Right ventricle myocardium superior (tissue), 1 donor: Measurements from ENCODE around the gene GP2. TPM values are rescaled to one million over a fixed set of nuclear protein-coding genes. Genes with fewer than 3 reads are reported as not detected.

ENCODE experiments used
- ATAC-seq: fragments of 200-7000 bp; cut with Tn5 transposase; one replicate; pipeline ENCODE4 v1.9.1; 2020; ENCODE audit warnings: mild to moderate bottlenecking; ENCODE audit not compliant: poor library complexity
- DNase-seq: peaks from one replicate; pipeline ENCODE4 v3.0.0-alpha.2; 2020
- intact Hi-C: fragments of 100-400 bp; cut with DNase I; formaldehyde crosslinking; loops from one replicate; pipeline ENCODE4 v1.11.2; 2022
- long read RNA-seq: library from polyadenylated mRNA; unstranded; transcript quantifications from one replicate; pipeline ENCODE4 v2.0.0, GENCODE V29; 2021
- total RNA-seq: library from RNA; stranded (reverse); fragmentation: NEBNext Ultra II Directional; extraction: Animal tissue kit (Norgen Biotek cat#: 25700); gene quantifications from one replicate; pipeline ENCODE4 v1.2.1, GENCODE V29; 2021
- donor health status: DM: no; HTN: yes; CAD: no; lungs with severe emphysema.

The GP2 gene
- total RNA-seq = not detected
- long read RNA-seq = 0 reads

- intact Hi-C loops = no loop called here
- no peak for ATAC-seq
- DNase-seq = no peak
Observed at GRCh38 chr16:20327444-20328041, at the start of gene GP2. Gene GP2, minus strand, starts transcription at chr16:20327513. Its CDS starts 1,082 bp downstream, at chr16:20326431.

- intact Hi-C loops = no loop called here
- ATAC-seq (no peak), DNase-seq (no peak)
Observed at GRCh38 chr16:20372701-20373100, 45.4 kb upstream of the GP2 start.

- DNase-seq (no peak), ATAC-seq (no peak)
- intact Hi-C loops = no loop called here
Observed at GRCh38 chr16:20369452-20370054, 42.2 kb upstream of the GP2 start.

GRCh38 chr16:20364051-20364450 is 36.7 kb upstream of the GP2 start:
- no peak for DNase-seq
- no peak for ATAC-seq
- intact Hi-C loops = no loop called here

GRCh38 chr16:20363191-20363590 is 35.9 kb upstream of the GP2 start:
- ATAC-seq = no peak
- intact Hi-C loops = no loop called here
- no peak for DNase-seq

GRCh38 chr16:20359997-20360396 is 32.7 kb upstream of the GP2 start:
- ATAC-seq = no peak
- DNase-seq = no peak
- intact Hi-C loops = no loop called here

- no peak for ATAC-seq
- DNase-seq = no peak
- intact Hi-C loops = no loop called here
Observed at GRCh38 chr16:20355114-20355782, 27.9 kb upstream of the GP2 start.

- ATAC-seq (no peak), DNase-seq (no peak)
- intact Hi-C loops = no loop called here
Observed at GRCh38 chr16:20353379-20353778, 26.1 kb upstream of the GP2 start.

GRCh38 chr16:20352615-20353014 is 25.3 kb upstream of the GP2 start, which contains the start of gene UMOD:
Gene UMOD, minus strand, starts transcription at chr16:20352715. Its CDS starts 1,978 bp downstream, at chr16:20350737.
- no peak for DNase-seq
- intact Hi-C loops = no loop called here
- no peak for ATAC-seq

- intact Hi-C loops = no loop called here
- DNase-seq (no peak), ATAC-seq (no peak)
Observed at GRCh38 chr16:20349615-20350014, 22.3 kb upstream of the GP2 start.

- no peak for DNase-seq
- intact Hi-C loops = no loop called here
- ATAC-seq = no peak
Observed at GRCh38 chr16:20348365-20349185, 21.3 kb upstream of the GP2 start.

GRCh38 chr16:20347666-20348364 is 20.5 kb upstream of the GP2 start:
- intact Hi-C loops = no loop called here
- no peak for DNase-seq
- no peak for ATAC-seq

- ATAC-seq (no peak), DNase-seq (no peak)
- intact Hi-C loops = no loop called here
Observed at GRCh38 chr16:20344611-20345010, 17.3 kb upstream of the GP2 start.

GRCh38 chr16:20339744-20340143 is 12.4 kb upstream of the GP2 start:
- intact Hi-C loops = no loop called here
- DNase-seq (no peak), ATAC-seq (no peak)

- ATAC-seq (no peak), DNase-seq (no peak)
- intact Hi-C loops = no loop called here
Observed at GRCh38 chr16:20336955-20337354, 9.6 kb upstream of the GP2 start.

- ATAC-seq (no peak), DNase-seq (no peak)
- intact Hi-C loops = no loop called here
Observed at GRCh38 chr16:20334396-20334795, 7.1 kb upstream of the GP2 start.

GRCh38 chr16:20333120-20333519 is 5.8 kb upstream of the GP2 start:
- no peak for ATAC-seq
- intact Hi-C loops = no loop called here
- DNase-seq = no peak

- intact Hi-C loops = no loop called here
- DNase-seq (no peak), ATAC-seq (no peak)
Observed at GRCh38 chr16:20332411-20332810, 5.1 kb upstream of the GP2 start.

GRCh38 chr16:20331635-20332034 is 4.3 kb upstream of the GP2 start:
- DNase-seq = no peak
- intact Hi-C loops = no loop called here
- ATAC-seq = no peak
